Measurements from ENCODE around the gene MCF2L2. TPM values are rescaled to one million over a fixed set of nuclear protein-coding genes. Genes with fewer than 3 reads are reported as not detected.

Gene MCF2L2
- total RNA-seq, 1 experiment from 2014 or later: 1.7 TPM

DNA sequence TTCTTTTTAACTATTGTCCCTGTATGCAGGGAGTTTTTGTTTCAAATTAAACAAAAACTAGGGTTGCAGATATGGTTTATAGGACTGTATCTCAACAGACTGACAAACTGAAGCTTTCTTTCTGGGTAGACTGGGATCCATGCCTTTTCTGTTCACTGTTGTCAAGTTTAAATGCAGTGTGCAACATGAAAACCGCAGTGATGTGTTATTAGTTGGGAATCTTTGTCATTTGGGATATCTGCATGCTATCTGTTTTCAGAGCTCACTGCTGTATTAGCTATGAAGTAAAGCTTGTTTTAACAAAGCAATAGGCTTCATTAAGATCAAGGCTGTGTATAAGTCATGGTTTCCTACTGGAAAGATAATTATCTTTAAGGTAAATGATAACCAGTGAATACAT lies 21.4 kb upstream of the MCF2L2 start:
- DNase-seq: no peak
- POLR2A ChIA-PET (ENCODE audit: unreplicated experiment): no interaction called here
- Histone ChIP-seq H3K9me2 (ENCODE audit: insufficient read depth) (no peaks in the 10 kb centered on the region), H3K4me1 (replicated peaks; ENCODE audit: insufficient read depth) (peaks cover 20% of the 10 kb centered on the region), H3K79me2 (ENCODE audit: low read depth) (no peaks in the 10 kb centered on the region), H4K20me1 (ENCODE audit: insufficient read depth) (no peaks in the 10 kb centered on the region), H3K27me3 (ENCODE audit: insufficient read depth, low read depth) (no peaks in the 10 kb centered on the region), H3K4me3 (no peak overlapping the region), H3K9me3 (ENCODE audit: insufficient read depth, low read depth) (no peaks in the 10 kb centered on the region), H3K36me3 (ENCODE audit: low read depth) (no peaks in the 10 kb centered on the region), H3F3A (ENCODE audit: insufficient read depth, low read depth) (peaks cover 14% of the 10 kb centered on the region; the same call in 1 of the 2 replicates), H3K27ac (no peak overlapping the region), H3K4me2 (no peak overlapping the region), H2AFZ (no peak overlapping the region)
- BruUV-seq (replicated peaks): no TSS peak
- CTCF ChIA-PET: interaction anchor here (0.6 kb wide), 1 partner anchor 433 kb away, joined by 3 read pairs; no protein-coding TSS in a partner anchor
- TF ChIP-seq, protein P1, sequence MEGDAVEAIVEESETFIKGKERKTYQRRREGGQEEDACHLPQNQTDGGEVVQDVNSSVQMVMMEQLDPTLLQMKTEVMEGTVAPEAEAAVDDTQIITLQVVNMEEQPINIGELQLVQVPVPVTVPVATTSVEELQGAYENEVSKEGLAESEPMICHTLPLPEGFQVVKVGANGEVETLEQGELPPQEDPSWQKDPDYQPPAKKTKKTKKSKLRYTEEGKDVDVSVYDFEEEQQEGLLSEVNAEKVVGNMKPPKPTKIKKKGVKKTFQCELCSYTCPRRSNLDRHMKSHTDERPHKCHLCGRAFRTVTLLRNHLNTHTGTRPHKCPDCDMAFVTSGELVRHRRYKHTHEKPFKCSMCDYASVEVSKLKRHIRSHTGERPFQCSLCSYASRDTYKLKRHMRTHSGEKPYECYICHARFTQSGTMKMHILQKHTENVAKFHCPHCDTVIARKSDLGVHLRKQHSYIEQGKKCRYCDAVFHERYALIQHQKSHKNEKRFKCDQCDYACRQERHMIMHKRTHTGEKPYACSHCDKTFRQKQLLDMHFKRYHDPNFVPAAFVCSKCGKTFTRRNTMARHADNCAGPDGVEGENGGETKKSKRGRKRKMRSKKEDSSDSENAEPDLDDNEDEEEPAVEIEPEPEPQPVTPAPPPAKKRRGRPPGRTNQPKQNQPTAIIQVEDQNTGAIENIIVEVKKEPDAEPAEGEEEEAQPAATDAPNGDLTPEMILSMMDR (conservative IDR thresholded peaks at IDR 0.05): no peak
- TF ChIP-seq EZH2 (IDR thresholded peaks at IDR 0.05; ENCODE audit: low read depth): no peak
- intact Hi-C loops (cut with micrococcal nuclease; ENCODE audit: unreplicated experiment): no loop called here

DNA sequence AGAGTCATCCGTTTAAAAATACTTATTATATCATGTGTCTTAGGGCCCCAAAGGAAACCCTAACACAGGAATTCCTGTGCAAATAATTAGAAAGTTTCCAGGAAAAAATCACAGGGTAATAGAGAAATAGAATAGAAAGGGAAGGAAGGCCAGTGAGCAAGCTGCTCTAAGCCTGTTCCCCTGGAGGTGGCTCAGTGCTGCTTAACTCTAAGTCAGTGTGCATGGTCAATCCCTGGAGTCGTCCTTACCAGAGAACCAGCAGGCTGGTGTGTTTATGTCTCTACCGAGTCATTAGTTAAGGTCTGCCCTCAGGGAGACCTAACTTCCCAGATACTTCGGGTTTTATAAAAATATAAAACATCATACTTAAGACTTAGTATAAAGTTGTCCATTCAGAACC lies 21.0 kb upstream of the MCF2L2 start:
- Histone ChIP-seq H4K20me1 (ENCODE audit: insufficient read depth) (no peaks in the 10 kb centered on the region), H3K9me2 (ENCODE audit: insufficient read depth) (no peaks in the 10 kb centered on the region), H3K27ac (no peak overlapping the region), H3K4me3 (no peak overlapping the region), H3K36me3 (ENCODE audit: low read depth) (no peaks in the 10 kb centered on the region), H3K79me2 (ENCODE audit: low read depth) (no peaks in the 10 kb centered on the region), H3K27me3 (ENCODE audit: insufficient read depth, low read depth) (no peaks in the 10 kb centered on the region), H3F3A (ENCODE audit: insufficient read depth, low read depth) (peaks cover 14% of the 10 kb centered on the region; the same call in 1 of the 2 replicates), H3K9me3 (ENCODE audit: insufficient read depth, low read depth) (peaks cover 3% of the 10 kb centered on the region; the same call in 1 of the 2 replicates), H2AFZ (no peak overlapping the region), H3K4me2 (no peak overlapping the region), H3K4me1 (replicated peaks; ENCODE audit: insufficient read depth) (peaks cover 20% of the 10 kb centered on the region)
- no peak for DNase-seq
- intact Hi-C loops (cut with micrococcal nuclease; ENCODE audit: unreplicated experiment): no loop called here
- ChIA-PET CTCF (no interaction called here), POLR2A (ENCODE audit: unreplicated experiment) (no interaction called here)
- TF ChIP-seq, protein P1 (conservative IDR thresholded peaks at IDR 0.05): no peak
- no peak for TF ChIP-seq EZH2 (IDR thresholded peaks at IDR 0.05; ENCODE audit: low read depth)
- no TSS peak for BruUV-seq (replicated peaks)

DNA sequence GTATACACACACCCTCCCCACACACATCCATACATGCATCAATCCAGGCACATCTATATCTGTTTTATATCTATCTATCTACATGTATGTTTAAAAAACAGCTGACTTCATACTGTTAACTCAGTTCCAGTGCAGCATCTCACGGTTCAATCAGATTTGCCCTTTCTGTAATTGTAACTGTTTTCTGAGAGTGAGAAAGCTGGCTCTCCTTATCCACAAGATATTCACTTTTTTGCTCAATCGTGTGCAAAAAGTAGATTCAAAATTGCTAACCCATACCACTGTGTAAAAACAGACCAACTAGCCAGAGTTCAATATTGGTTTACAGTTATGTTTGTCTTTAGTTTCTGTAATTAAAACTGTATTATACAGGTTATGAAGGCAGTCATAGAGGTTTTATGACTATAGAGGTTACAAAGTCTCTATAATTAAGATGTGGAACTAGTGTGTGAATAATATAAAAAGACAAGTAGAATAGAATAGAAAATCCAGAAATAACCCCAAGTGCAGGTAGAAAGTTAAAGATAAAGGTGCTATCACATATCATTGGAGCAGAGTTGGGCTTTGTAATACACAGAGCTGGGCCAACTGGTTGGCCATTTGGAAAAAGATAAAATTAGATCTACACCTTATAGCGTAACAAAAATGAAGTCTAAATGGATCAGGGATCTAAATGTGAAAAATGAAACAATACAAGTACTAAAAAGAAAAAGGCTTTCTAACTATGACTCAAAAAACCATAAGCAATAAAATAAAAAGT lies 20.1 kb upstream of the MCF2L2 start:
- ChIA-PET POLR2A (ENCODE audit: unreplicated experiment) (interaction anchor here (0.6 kb wide), 1 partner anchor 658 kb away, joined by 4 read pairs; no protein-coding TSS in a partner anchor), CTCF (no interaction called here)
- peak overlapping the region; percentile 88 for H3K4me3 ChIP-seq

More for the DNA sequence above, 20.1 kb upstream of the MCF2L2 start:
- H4K20me1 ChIP-seq (ENCODE audit: insufficient read depth): no peaks in the 10 kb centered on the region
- no peak overlapping the region; the same call in 1 of the 2 replicates for H2AFZ ChIP-seq
- no peak overlapping the region for H3K27ac ChIP-seq
- intact Hi-C loops (cut with micrococcal nuclease; ENCODE audit: unreplicated experiment): no loop called here
- H3K4me2 ChIP-seq: peak overlapping the region; percentile 92
- H3K36me3 ChIP-seq (ENCODE audit: low read depth): no peaks in the 10 kb centered on the region
- H3K9me3 ChIP-seq (ENCODE audit: insufficient read depth, low read depth): peaks cover 12% of the 10 kb centered on the region
- no peak for TF ChIP-seq EZH2 (IDR thresholded peaks at IDR 0.05; ENCODE audit: low read depth)
- H3K4me1 ChIP-seq (replicated peaks; ENCODE audit: insufficient read depth): peaks cover 20% of the 10 kb centered on the region
- no peak for DNase-seq
- no peaks in the 10 kb centered on the region for H3K9me2 ChIP-seq (ENCODE audit: insufficient read depth)
- no peaks in the 10 kb centered on the region for H3K79me2 ChIP-seq (ENCODE audit: low read depth)
- BruUV-seq (replicated peaks): no TSS peak
- no peaks in the 10 kb centered on the region for H3K27me3 ChIP-seq (ENCODE audit: insufficient read depth, low read depth)
- H3F3A ChIP-seq (ENCODE audit: insufficient read depth, low read depth): peaks cover 14% of the 10 kb centered on the region; the same call in 1 of the 2 replicates
